Ovary (tissue), 9 donors: Measurements from ENCODE around the gene NSRP1. TPM values are rescaled to one million over a fixed set of nuclear protein-coding genes. Genes with fewer than 3 reads are reported as not detected.
"Not testable (repeated sequence)": the region's sequence is repeated elsewhere in the genome, so short reads cannot be mapped to it uniquely, and the experiment has no call there.

ENCODE experiments used
- DNase-seq, 5 donors: peaks; one replicate each; pipeline ENCODE4 v3.0.0-alpha.2; 2019 to 2020
- H3K27ac ChIP-seq, 2 donors: fragments of 200-600 bp; one replicate each; pipeline versions ENCODE4 v1.5.1 to v1.8.0; 2019 to 2022
- H3K27me3 ChIP-seq: fragments of 200-600 bp; one replicate; pipeline ENCODE4 v1.8.0; 2022
- H3K36me3 ChIP-seq: fragments of 200-600 bp; sonication (generic); one replicate; pipeline ENCODE4 v1.5.1; 2019
- H3K4me1 ChIP-seq: one replicate; pipeline ENCODE4 v1.8.1; 2013; ENCODE audit warnings: mild to moderate bottlenecking, moderate library complexity; ENCODE audit not compliant: insufficient read depth
- H3K4me3 ChIP-seq: fragments of 200-600 bp; sonication (generic); one replicate; pipeline ENCODE4 v1.5.1; 2017
- H3K9me3 ChIP-seq, 2 donors: fragments of 200-600 bp in 1 of 2; sonication (generic) in 1 of 2; one replicate each; pipeline versions ENCODE4 v1.5.1 to v1.8.1; 2013 to 2019; ENCODE audit warnings: mild to moderate bottlenecking in 1 of 2, moderate library complexity in 1 of 2
- CTCF ChIP-seq, 3 donors: fragments of 450-650 bp in 2 of 3; fragments of 200-600 bp in 1 of 3; IDR thresholded peaks; one replicate each; pipeline versions ENCODE4 v1.5.1 to v1.8.0; 2016 to 2022; ENCODE audit warnings: antibody characterized with exemption in 3 of 3, mild to moderate bottlenecking in 1 of 3
- EP300 ChIP-seq: sonication (generic); formaldehyde crosslinking; IDR thresholded peaks from one replicate; pipeline ENCODE4 v1.6.1; 2017; ENCODE audit warnings: antibody characterized with exemption
- POLR2A ChIP-seq: fragments of 450-650 bp; IDR thresholded peaks from one replicate; pipeline ENCODE4 v1.6.1; 2017; ENCODE audit warnings: antibody characterized with exemption, mild to moderate bottlenecking, moderate library complexity
- WGBS, 3 donors: extraction: QIAGEN DNeasy Blood & Tissue Kit in 1 of 3; methylation state at CpG; one replicate each; pipeline versions ENCODE4 v1.1.5 to v1.1.7; 2013 to 2017; 5-methylcytosine and 5-hydroxymethylcytosine counted together
- intact Hi-C, 4 donors: fragments of 100-400 bp; cut with DNase I; formaldehyde crosslinking; loops; one replicate each; pipeline versions ENCODE4 v1.11.0 to v1.15.1; 2022 to 2023
- polyA plus RNA-seq, 2 donors: library from polyadenylated mRNA; stranded (reverse); fragments of 200-250 nt in 1 of 2; fragments of 350-450 nt in 1 of 2; fragmentation: Illumina TruSeq in 1 of 2; extraction: RNeasy Lipid Tissue Mini Kit (QIAGEN cat#74804) in 1 of 2; gene quantifications; one replicate each; pipeline ENCODE4 v1.2.3, GENCODE V29; 2013 to 2014
- total RNA-seq, 7 donors: library from RNA; depleted of rRNA in 2 of 7; stranded (reverse); fragments of >200 nt in 2 of 7; fragmentation: NEBNext Ultra II Directional in 3 of 7; extraction: Animal tissue kit (Norgen Biotek cat#: 25700) in 3 of 7; gene quantifications; one replicate each; pipeline versions ENCODE4 v1.1.0 to v1.2.4, GENCODE V29; 2016 to 2023
- donor health status: DM: no; HTN: no; CAD: no; lungs with moderate emphysema.
- donor health status: DM: no; HTN: no; CAD: no.
- donor health status: Bipolar disorder and iron deficiency.
- donor health status: DM: yes; HTN: yes; CAD: no.
- donor health status: DM: no; HTN: no; CAD: no.
- donor health status: DM: yes; HTN: yes; CAD: no.

The NSRP1 gene
- total and polyA plus RNA-seq, 9 donors, result 19.0 to 42.1 (median 26.6) TPM

DNA sequence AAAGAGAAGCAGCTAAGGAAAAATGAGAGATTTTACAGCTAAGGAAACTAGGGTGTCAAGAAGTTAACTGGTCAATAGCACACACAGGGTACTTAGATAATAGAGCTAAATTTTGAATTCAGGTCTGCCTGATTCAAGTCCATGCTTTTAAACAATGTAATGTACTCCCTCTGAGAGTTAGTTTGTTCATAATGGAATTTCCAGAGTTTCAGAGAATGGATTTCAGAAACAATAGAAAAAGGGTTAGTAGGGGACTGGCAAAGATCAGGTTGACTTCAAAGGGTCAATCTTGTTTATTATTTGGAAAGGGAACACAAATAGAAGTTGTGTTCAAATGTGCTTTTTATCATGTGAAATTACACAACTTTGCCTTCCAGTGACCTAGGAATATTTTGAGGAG is 17.9 kb downstream of the NSRP1 start:
- Histone ChIP-seq H3K27me3 (no peaks in the 10 kb centered on the region), H3K4me3 (no peak overlapping the region), H3K9me3 (no peaks in the 10 kb centered on the region), H3K27ac (no peak overlapping the region), H3K4me1 (peaks cover 1% of the 10 kb centered on the region), H3K36me3 (no peaks in the 10 kb centered on the region)
- DNase-seq, result no peak
- no peak for TF ChIP-seq CTCF (IDR thresholded peaks at IDR 0.05)
- TF ChIP-seq EP300, result no peak
- TF ChIP-seq POLR2A, result no peak
- intact Hi-C loops, result no loop called here

GRCh38 chr17:30137158-30137557 is 20.5 kb downstream of the NSRP1 start:
- 80 to 85% (median 84%) methylated on average over 3 of the region's 3 CpGs for WGBS, 3 donors
- no peaks in the 10 kb centered on the region for H3K27me3 ChIP-seq
- no peaks in the 10 kb centered on the region for H3K9me3 ChIP-seq
- no peak for TF ChIP-seq EP300
- no peak for TF ChIP-seq CTCF (IDR thresholded peaks at IDR 0.05)
- no peak for TF ChIP-seq POLR2A
- intact Hi-C loops, result no loop called here
- no peak for DNase-seq
- H3K4me3 ChIP-seq, result no peak overlapping the region
- H3K4me1 ChIP-seq, result peaks cover 1% of the 10 kb centered on the region
- H3K27ac ChIP-seq, result no peak overlapping the region
- no peaks in the 10 kb centered on the region for H3K36me3 ChIP-seq

DNA sequence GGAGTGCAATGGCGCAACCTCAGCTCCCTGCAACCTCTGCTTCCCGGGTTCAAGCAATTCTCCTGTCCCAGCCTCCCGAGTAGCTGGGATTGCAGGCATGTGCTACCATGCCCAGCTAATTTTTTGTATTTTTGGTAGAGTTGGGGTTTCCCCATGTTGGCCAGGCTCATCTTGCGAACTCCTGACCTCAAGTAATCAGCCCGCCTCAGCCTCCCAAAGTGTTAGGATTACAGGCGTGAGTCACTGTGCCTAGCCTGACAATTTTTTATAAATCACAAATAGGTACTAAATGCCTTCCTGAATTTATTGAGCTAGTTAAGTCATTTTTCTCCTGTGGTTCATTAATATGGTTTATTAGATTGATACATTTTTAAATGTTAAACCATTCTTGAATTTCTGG is 31.2 kb downstream of the NSRP1 start:
- DNase-seq, H3K27me3 ChIP-seq, H3K9me3 ChIP-seq, intact Hi-C loops, H3K27ac ChIP-seq, H3K36me3 ChIP-seq, H3K4me1 ChIP-seq, H3K4me3 ChIP-seq: not testable (repeated sequence)
- 97 to 99% (median 98%) methylated on average over 6 of the region's 6 CpGs for WGBS, 3 donors

GRCh38 chr17:30148376-30148775 is 31.8 kb downstream of the NSRP1 start:
- TF ChIP-seq EP300, result no peak
- TF ChIP-seq POLR2A, result no peak
- Histone ChIP-seq H3K27ac (no peak overlapping the region), H3K4me1 (no peaks in the 10 kb centered on the region), H3K9me3 (no peaks in the 10 kb centered on the region), H3K36me3 (no peaks in the 10 kb centered on the region), H3K27me3 (no peaks in the 10 kb centered on the region), H3K4me3 (no peak overlapping the region)
- 83 to 100% (median 96%) methylated on average over 1 of the region's 1 CpG for WGBS, 3 donors
- intact Hi-C loops, result no loop called here
- DNase-seq, result no peak

- intact Hi-C loops, result no loop called here
- Histone ChIP-seq H3K9me3 (no peaks in the 10 kb centered on the region), H3K4me1 (no peaks in the 10 kb centered on the region), H3K27me3 (no peaks in the 10 kb centered on the region), H3K4me3 (no peak overlapping the region), H3K36me3 (no peaks in the 10 kb centered on the region), H3K27ac (no peak overlapping the region)
- TF ChIP-seq POLR2A (no peak), CTCF (IDR thresholded peaks at IDR 0.05) (no peak)
- 96 to 98% (median 97%) methylated on average over 4 of the region's 4 CpGs for WGBS, 3 donors
- DNase-seq, result no peak
Measured at GRCh38 chr17:30151471-30151870, 34.9 kb downstream of the NSRP1 start.

GRCh38 chr17:30153463-30153862 is 36.8 kb downstream of the NSRP1 start:
- no peak for DNase-seq
- H3K36me3 ChIP-seq, result no peaks in the 10 kb centered on the region
- no peak for TF ChIP-seq POLR2A
- TF ChIP-seq EP300, result no peak
- no peak for TF ChIP-seq CTCF (IDR thresholded peaks at IDR 0.05)
- H3K27ac ChIP-seq, result no peak overlapping the region
- H3K27me3 ChIP-seq, result no peaks in the 10 kb centered on the region
- H3K4me1 ChIP-seq, result no peaks in the 10 kb centered on the region
- intact Hi-C loops, result no loop called here
- no peaks in the 10 kb centered on the region for H3K9me3 ChIP-seq
- H3K4me3 ChIP-seq, result no peak overlapping the region
